ENCODE results near the gene CDKN2B-AS1. TPM values are rescaled to one million over a fixed set of nuclear protein-coding genes. Genes with fewer than 3 reads are reported as not detected.

Gene CDKN2B-AS1
- polyA plus RNA-seq, 2 of the 4 experiments (the other 2 are of a cell fraction) = not detected

DNA sequence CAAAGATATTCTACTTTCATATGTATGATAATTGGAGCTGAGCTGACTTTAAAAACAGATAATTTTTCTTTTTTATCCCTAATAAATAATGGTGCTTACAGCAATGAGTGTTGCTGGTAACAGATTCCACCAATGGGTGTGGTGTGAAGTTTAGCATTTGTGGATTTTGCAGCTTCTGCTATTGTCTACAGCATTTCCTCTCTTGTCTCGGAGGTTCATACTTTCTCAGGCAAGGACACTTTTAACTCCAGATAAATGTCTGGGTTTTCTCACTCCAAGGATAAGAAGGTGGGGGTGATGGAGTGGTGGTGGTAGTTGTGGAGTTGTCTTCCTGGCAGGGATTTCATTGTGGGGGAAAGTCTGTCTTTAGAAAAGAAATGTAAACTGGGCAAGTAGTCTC is 134.5 kb downstream of the CDKN2B-AS1 start:
- no peaks in the 10 kb centered on the region for H3K9me3 ChIP-seq
- 39% methylated on average over 1 of the region's 1 CpG for WGBS (ENCODE audit: missing lambda C conversion rate)
- H3K4me1 ChIP-seq = peaks cover 51% of the 10 kb centered on the region
- peak overlapping the region; percentile 48 for H3K4me2 ChIP-seq
- no peak for TF ChIP-seq HDAC2 (IDR thresholded peaks at IDR 0.05)
- TF ChIP-seq TFCP2L1 (CRISPR knock-in tag; IDR thresholded peaks at IDR 0.05) = no peak
- TF ChIP-seq KDM5A (IDR thresholded peaks at IDR 0.05) = no peak
- no peak for TF ChIP-seq POLR2AphosphoS2 (conservative IDR thresholded peaks at IDR 0.05; ENCODE audit: low read length)
- TF ChIP-seq CEBPB (IDR thresholded peaks at IDR 0.05) = no peak
- TF ChIP-seq, protein P1, sequence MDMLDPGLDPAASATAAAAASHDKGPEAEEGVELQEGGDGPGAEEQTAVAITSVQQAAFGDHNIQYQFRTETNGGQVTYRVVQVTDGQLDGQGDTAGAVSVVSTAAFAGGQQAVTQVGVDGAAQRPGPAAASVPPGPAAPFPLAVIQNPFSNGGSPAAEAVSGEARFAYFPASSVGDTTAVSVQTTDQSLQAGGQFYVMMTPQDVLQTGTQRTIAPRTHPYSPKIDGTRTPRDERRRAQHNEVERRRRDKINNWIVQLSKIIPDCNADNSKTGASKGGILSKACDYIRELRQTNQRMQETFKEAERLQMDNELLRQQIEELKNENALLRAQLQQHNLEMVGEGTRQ (IDR thresholded peaks at IDR 0.05) = no peak
- CTCF ChIA-PET = interaction anchor here (0.6 to 1.2 kb wide), 3 partner anchors 14 to 316 kb away, joined by 3 to 5 read pairs (median 4); no protein-coding TSS in a partner anchor
- peak in 1 of 2 experiments; percentile 15; a peak in 3 of 6 replicates for ATAC-seq
- peak overlapping the region; percentile 57 to 73 for H3K27ac ChIP-seq
- H3K4me3 ChIP-seq = no peak overlapping the region
- POLR2A ChIA-PET = no interaction called here
- DNase-seq (ENCODE audit: low read depth in 1 of 2, low spot score in 1 of 2) = peak in 1 of 2 experiments; percentile 46
- no peak for FAIRE-seq

DNA sequence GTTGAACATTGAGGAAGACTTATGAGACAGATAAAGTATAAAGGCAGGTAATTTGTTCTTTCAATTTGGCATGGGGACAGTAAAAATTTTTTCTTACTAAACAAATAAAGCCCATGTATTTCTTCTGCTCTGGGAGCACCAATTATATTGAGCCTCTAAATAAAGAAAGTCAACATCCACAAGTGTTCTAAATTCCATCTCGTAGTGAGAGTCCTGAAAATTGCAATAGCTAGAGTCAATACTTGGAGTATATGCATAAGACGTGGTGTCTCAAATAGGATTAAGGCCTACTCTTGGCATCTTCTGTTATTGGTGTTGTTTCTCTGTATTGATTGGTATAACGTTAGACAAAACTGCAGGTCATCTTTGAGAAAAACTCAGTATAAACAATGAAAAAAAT is 135.0 kb downstream of the CDKN2B-AS1 start:
- ATAC-seq = no peak
- Histone ChIP-seq H3K4me1 (peaks cover 46% of the 10 kb centered on the region), H3K4me2 (peak overlapping the region; percentile 48), H3K4me3 (no peak overlapping the region), H3K9me3 (no peaks in the 10 kb centered on the region), H3K27ac (peak overlapping the region; percentile 57 to 73; a peak in 5 of 6 replicates)
- CTCF ChIA-PET = interaction anchor here (1.0 to 2.7 kb wide), 3 partner anchors 16 to 316 kb away, joined by 3 to 10 read pairs (median 3); no protein-coding TSS in a partner anchor
- no peak for FAIRE-seq
- DNase-seq (ENCODE audit: low read depth in 1 of 2, low spot score in 1 of 2) = no peak
- TF ChIP-seq RCOR1 (IDR thresholded peaks at IDR 0.05; ENCODE audit: low read depth, low read length) = no peak
- TF ChIP-seq FOXS1 (CRISPR knock-in tag; IDR thresholded peaks at IDR 0.05) = no peak
- no peak for TF ChIP-seq TP53 (CRISPR knock-in tag; IDR thresholded peaks at IDR 0.05)
- TF ChIP-seq RAD21 (conservative IDR thresholded peaks at IDR 0.05 in 1 of 2, IDR thresholded peaks at IDR 0.05 in 1 of 2) = no peak
- no peak for TF ChIP-seq EP300 (IDR thresholded peaks at IDR 0.05)
- TF ChIP-seq ZNF302 (CRISPR knock-in tag; IDR thresholded peaks at IDR 0.05) = no peak
- TF ChIP-seq ZSCAN20 (CRISPR knock-in tag; IDR thresholded peaks at IDR 0.05) = no peak
- no peak for TF ChIP-seq HEYL (CRISPR knock-in tag; IDR thresholded peaks at IDR 0.05)
- TF ChIP-seq SMC3 (IDR thresholded peaks at IDR 0.05) = no peak
- no peak for TF ChIP-seq HOXA7 (CRISPR knock-in tag; IDR thresholded peaks at IDR 0.05)
- no peak for TF ChIP-seq MAFK (IDR thresholded peaks at IDR 0.05; ENCODE audit: partially characterized antibody)
- TF ChIP-seq, protein P2, sequence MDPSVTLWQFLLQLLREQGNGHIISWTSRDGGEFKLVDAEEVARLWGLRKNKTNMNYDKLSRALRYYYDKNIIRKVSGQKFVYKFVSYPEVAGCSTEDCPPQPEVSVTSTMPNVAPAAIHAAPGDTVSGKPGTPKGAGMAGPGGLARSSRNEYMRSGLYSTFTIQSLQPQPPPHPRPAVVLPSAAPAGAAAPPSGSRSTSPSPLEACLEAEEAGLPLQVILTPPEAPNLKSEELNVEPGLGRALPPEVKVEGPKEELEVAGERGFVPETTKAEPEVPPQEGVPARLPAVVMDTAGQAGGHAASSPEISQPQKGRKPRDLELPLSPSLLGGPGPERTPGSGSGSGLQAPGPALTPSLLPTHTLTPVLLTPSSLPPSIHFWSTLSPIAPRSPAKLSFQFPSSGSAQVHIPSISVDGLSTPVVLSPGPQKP (IDR thresholded peaks at IDR 0.05; ENCODE audit: low read depth, low read length) = no peak
- TF ChIP-seq JUN (IDR thresholded peaks at IDR 0.05) = no peak
- no peak for TF ChIP-seq RNF2 (IDR thresholded peaks at IDR 0.05; ENCODE audit: borderline replicate concordance, low read depth)
- no peak for TF ChIP-seq BHLHE40 (IDR thresholded peaks at IDR 0.05; ENCODE audit: low read depth, low read length)
- TF ChIP-seq, protein P3, sequence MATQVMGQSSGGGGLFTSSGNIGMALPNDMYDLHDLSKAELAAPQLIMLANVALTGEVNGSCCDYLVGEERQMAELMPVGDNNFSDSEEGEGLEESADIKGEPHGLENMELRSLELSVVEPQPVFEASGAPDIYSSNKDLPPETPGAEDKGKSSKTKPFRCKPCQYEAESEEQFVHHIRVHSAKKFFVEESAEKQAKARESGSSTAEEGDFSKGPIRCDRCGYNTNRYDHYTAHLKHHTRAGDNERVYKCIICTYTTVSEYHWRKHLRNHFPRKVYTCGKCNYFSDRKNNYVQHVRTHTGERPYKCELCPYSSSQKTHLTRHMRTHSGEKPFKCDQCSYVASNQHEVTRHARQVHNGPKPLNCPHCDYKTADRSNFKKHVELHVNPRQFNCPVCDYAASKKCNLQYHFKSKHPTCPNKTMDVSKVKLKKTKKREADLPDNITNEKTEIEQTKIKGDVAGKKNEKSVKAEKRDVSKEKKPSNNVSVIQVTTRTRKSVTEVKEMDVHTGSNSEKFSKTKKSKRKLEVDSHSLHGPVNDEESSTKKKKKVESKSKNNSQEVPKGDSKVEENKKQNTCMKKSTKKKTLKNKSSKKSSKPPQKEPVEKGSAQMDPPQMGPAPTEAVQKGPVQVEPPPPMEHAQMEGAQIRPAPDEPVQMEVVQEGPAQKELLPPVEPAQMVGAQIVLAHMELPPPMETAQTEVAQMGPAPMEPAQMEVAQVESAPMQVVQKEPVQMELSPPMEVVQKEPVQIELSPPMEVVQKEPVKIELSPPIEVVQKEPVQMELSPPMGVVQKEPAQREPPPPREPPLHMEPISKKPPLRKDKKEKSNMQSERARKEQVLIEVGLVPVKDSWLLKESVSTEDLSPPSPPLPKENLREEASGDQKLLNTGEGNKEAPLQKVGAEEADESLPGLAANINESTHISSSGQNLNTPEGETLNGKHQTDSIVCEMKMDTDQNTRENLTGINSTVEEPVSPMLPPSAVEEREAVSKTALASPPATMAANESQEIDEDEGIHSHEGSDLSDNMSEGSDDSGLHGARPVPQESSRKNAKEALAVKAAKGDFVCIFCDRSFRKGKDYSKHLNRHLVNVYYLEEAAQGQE (IDR thresholded peaks at IDR 0.05) = no peak
- no peak for TF ChIP-seq SREBF2 (IDR thresholded peaks at IDR 0.05)
- no peak for TF ChIP-seq HOXB13 (CRISPR knock-in tag; IDR thresholded peaks at IDR 0.05; ENCODE audit: low read depth)
- TF ChIP-seq KDM5A (IDR thresholded peaks at IDR 0.05) = no peak
- POLR2A ChIA-PET = no interaction called here
- 43% methylated on average over 3 of the region's 3 CpGs for WGBS (ENCODE audit: missing lambda C conversion rate)
